Lower lobe of right lung (tissue), 2 donors: ENCODE data around the gene CREG1. TPM values are rescaled to one million over a fixed set of nuclear protein-coding genes. Genes with fewer than 3 reads are reported as not detected.

ENCODE experiments used
- ATAC-seq, 2 donors: fragments of 200-7000 bp; cut with Tn5 transposase; one replicate each; pipeline ENCODE4 v1.9.1; 2020 to 2022; ENCODE audit warnings: mild to moderate bottlenecking in 2 of 2, moderate library complexity in 2 of 2
- DNase-seq: peaks from one replicate; pipeline ENCODE4 v3.0.0-alpha.2; 2020
- H3K27ac ChIP-seq: fragments of 200-600 bp; one replicate; pipeline ENCODE4 v1.8.0; 2022
- H3K27me3 ChIP-seq: fragments of 200-600 bp; one replicate; pipeline ENCODE4 v1.8.0; 2022; ENCODE audit warnings: low read depth
- H3K36me3 ChIP-seq: fragments of 200-600 bp; one replicate; pipeline ENCODE4 v1.8.0; 2022; ENCODE audit warnings: mild to moderate bottlenecking
- H3K4me1 ChIP-seq: fragments of 200-600 bp; one replicate; pipeline ENCODE4 v1.8.0; 2022
- H3K4me3 ChIP-seq: fragments of 200-600 bp; one replicate; pipeline ENCODE4 v1.8.0; 2022; ENCODE audit warnings: mild to moderate bottlenecking
- H3K9me3 ChIP-seq: fragments of 200-600 bp; one replicate; pipeline ENCODE4 v1.8.0; 2022
- intact Hi-C: fragments of 100-400 bp; cut with DNase I; formaldehyde crosslinking; loops from one replicate; pipeline ENCODE4 v1.11.0; 2022
- long read RNA-seq: library from polyadenylated mRNA; unstranded; transcript quantifications from one replicate; pipeline ENCODE4 v2.0.0, GENCODE V29; 2021
- total RNA-seq: library from RNA; stranded (reverse); fragmentation: NEBNext Ultra II Directional; extraction: Animal tissue kit (Norgen Biotek cat#: 25700); gene quantifications from one replicate; pipeline ENCODE4 v1.2.1, GENCODE V29; 2021
- TF ChIP-seq, protein P1 (sequence below): fragments of 200-600 bp; IDR thresholded peaks from one replicate; pipeline ENCODE4 v1.8.0; 2022; ENCODE audit warnings: antibody characterized with exemption, mild to moderate bottlenecking
- donor health status: DM: no; HTN: yes; CAD: no; lungs with severe emphysema.

The CREG1 gene
- total RNA-seq, result 161 TPM
- long read RNA-seq, transcript CREG1-201 (4 exons, 1,974 nt), result major isoform, 488 of 506 reads
- long read RNA-seq, partial matches to known transcripts, result 2 of 506 reads
- long read RNA-seq, other reads (novel, unspliced or antisense), result 16 of 506 reads

DNA sequence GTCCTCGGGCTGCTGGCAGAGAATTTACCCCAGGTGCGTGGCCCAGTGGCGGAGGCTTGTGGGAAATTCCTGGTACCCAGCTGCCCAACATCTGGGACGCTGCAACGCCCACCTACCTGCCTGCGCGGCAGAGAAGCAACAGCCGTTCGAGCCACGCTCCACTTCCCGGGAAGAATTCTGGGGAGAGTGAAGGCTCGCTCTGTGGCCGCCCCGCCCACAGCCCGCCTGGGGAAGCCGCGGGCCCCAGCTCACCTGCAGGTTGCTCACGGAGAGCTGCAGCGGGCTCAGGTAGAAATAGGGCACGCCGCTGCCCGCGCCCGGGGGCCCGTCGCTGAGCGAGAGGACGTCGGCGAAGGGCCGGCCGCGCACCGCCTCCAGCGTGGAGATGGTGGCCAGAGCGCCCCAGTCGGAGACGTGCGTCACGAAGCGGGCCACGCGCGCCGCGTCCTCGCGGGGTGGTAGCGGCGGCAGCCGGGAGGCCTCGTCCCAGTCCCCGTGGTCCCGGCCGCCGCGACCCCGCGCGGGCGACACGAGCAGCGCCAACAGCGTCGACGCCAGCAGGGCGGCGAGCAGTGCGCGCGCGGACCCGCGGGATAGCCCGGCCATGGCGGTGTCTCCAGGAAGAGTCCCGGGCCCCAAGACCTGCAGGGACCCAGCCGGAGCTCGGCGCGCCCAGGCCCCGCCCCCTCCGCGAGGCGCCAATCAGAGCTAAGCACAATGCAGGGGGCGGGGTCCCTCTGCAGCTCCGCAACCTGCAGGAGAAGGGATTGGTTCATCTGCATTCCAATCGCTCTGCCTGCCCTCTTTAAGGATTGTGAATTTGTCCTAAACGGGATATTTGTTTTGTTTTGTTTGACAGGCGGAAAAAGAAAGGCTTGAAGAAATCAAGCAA is at the start of gene CREG1:
Gene CREG1, minus strand, starts transcription at position 627 of the 892 bp plus-strand sequence.
- intact Hi-C loops, result no loop called here
- TF ChIP-seq, protein P1, sequence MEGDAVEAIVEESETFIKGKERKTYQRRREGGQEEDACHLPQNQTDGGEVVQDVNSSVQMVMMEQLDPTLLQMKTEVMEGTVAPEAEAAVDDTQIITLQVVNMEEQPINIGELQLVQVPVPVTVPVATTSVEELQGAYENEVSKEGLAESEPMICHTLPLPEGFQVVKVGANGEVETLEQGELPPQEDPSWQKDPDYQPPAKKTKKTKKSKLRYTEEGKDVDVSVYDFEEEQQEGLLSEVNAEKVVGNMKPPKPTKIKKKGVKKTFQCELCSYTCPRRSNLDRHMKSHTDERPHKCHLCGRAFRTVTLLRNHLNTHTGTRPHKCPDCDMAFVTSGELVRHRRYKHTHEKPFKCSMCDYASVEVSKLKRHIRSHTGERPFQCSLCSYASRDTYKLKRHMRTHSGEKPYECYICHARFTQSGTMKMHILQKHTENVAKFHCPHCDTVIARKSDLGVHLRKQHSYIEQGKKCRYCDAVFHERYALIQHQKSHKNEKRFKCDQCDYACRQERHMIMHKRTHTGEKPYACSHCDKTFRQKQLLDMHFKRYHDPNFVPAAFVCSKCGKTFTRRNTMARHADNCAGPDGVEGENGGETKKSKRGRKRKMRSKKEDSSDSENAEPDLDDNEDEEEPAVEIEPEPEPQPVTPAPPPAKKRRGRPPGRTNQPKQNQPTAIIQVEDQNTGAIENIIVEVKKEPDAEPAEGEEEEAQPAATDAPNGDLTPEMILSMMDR, result no peak
- DNase-seq, result peak; percentile 96
- H3K27ac ChIP-seq, result peak within 1 kb of the TSS; percentile 92
- H3K4me3 ChIP-seq, result peak within 1 kb of the TSS; percentile 88
- peak; percentile 99 for ATAC-seq
- H3K9me3 ChIP-seq, result no peaks in the 10 kb centered on the region
- H3K4me1 ChIP-seq, result peaks cover 53% of the 10 kb centered on the region
- no peaks in the 10 kb centered on the region for H3K36me3 ChIP-seq
- no peaks in the 10 kb centered on the region for H3K27me3 ChIP-seq

DNA sequence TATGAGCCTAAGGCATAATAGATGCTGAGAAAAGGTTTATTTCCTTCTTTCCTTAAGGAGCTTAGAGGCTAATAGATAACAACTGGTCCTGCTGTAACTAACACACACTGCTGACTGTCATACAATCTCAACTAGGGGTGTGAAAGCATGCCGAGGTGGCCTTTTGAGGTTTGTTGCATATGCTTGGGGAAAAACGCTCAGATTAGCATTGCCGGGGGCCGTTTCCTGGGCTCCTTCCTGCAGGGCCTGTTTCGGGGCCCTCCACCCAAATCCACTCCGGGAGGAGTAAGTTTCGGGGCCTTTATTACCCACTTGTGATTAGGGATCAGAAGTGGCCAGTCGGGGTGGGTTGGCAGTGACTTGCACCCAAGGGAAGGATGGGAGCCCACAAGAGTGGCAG is 49.3 kb upstream of the CREG1 start:
- H3K27ac ChIP-seq, result no peak overlapping the region

DNA sequence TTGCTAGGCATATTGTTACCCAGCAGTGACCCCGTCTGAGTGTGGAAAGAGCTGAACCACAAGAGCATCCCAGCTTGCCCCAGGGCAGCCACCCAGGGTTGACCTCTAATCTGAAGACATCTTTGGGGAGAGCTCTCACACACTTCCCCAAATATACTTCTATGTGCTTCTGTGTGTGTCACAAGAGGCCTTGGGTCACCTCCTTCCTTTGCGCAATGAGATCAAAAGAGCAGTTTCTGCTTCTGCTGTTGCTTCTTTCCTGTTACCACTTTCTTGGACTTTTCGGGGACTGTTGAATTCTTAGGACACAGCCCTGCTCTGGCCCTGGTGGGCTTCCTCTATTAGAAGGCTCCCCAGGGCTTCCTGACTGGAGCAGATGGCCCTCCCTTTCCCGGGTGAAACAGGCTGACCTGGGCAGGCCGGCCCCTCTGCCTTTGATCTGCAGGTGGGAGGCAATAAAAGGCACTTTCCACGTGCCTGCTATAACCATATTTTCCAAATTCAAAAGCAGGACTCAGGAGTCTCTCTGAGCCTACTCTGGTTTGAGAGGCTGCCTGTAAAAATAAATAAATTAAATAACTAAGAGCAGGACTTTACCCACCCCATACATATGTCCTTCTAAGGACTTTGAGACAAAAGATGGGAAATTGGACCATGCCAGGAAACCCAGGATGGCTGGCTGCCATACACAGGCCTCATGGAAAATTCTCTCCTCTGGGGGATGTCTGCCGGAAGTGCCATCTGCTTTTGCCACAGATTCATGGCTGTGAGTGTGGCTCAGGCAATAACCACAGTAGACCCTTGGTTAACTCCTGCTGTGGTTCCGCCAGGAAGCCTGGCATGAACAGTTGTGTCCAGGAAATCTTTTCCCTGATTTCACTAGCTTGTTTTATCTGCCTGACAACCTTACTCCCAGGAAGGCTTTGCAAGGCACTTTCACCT is 48.2 kb upstream of the CREG1 start:
- H3K9me3 ChIP-seq, result peaks cover under 1% of the 10 kb centered on the region
- peaks cover 31% of the 10 kb centered on the region for H3K4me1 ChIP-seq
- DNase-seq (peak; percentile 83), ATAC-seq (peak; percentile 90 to 94)
- no peaks in the 10 kb centered on the region for H3K27me3 ChIP-seq
- H3K4me3 ChIP-seq, result no peak overlapping the region
- H3K36me3 ChIP-seq, result no peaks in the 10 kb centered on the region
- TF ChIP-seq, protein P1, result no peak
- intact Hi-C loops, result loop anchor here (10.0 kb wide), 1 partner anchor 83 kb away; no protein-coding TSS in a partner anchor
- H3K27ac ChIP-seq, result no peak overlapping the region

More for the DNA sequence above, 49.3 kb upstream of the CREG1 start:
- DNase-seq (no peak), ATAC-seq (no peak)
- TF ChIP-seq, protein P1, result no peak
- Histone ChIP-seq H3K27me3 (no peaks in the 10 kb centered on the region), H3K9me3 (peaks cover 11% of the 10 kb centered on the region), H3K36me3 (no peaks in the 10 kb centered on the region), H3K4me1 (peaks cover 31% of the 10 kb centered on the region), H3K4me3 (no peak overlapping the region)
- intact Hi-C loops, result loop anchor here (10.0 kb wide), 1 partner anchor 82 kb away; no protein-coding TSS in a partner anchor

DNA sequence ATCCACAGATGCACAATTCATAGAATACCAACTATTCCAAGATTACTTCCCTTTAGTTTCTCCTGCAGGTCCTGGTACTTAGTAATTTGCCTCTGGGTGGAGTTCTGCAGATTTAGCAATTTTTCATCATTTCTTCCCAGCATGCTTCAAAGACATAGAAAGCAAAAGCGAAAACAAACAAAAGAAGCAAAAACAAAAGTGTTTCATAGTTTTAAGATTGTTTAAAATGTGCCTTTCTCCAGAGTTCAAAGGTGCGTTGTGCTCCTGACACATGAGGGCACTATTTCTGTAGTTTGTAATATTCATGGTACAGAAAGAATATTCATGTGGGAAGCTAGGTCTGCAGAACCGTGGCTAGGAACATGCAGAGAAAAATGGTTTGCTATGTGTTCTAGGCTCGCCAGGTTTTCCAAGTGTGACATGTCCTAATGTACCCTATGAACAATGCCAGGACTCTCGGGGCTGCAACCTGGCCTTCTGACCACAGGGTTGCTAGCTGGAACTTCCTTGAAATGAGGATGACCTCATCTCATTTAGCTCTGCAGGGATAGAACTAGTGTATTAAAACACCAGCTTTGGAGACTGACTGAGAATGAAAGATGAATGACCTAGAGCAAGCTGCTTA is 46.5 kb upstream of the CREG1 start:
- Histone ChIP-seq H3K4me1 (peaks cover 31% of the 10 kb centered on the region), H3K27ac (no peak overlapping the region), H3K4me3 (no peak overlapping the region), H3K36me3 (no peaks in the 10 kb centered on the region), H3K9me3 (no peaks in the 10 kb centered on the region), H3K27me3 (no peaks in the 10 kb centered on the region)
- ATAC-seq (peak; percentile 75 to 79), DNase-seq (peak; percentile 56)
- intact Hi-C loops, result loop anchor here (10.0 kb wide), 1 partner anchor 85 kb away; no protein-coding TSS in a partner anchor
- TF ChIP-seq, protein P1, result peak; percentile 57
